AG20443 (cell line): ENCODE data around the gene THEMIS.

Experiments used
- DNase-seq: peaks from one replicate; pipeline ENCODE4 v3.0.0; 2012; ENCODE audit warnings: low spot score, mixed read lengths

THEMIS gene

GRCh38 chr6:127858727-127859391 lies 42.0 kb downstream of the THEMIS start:
- no peak for DNase-seq

GRCh38 chr6:127857051-127857637 lies 43.7 kb downstream of the THEMIS start:
- DNase-seq: no peak

GRCh38 chr6:127855542-127856159 lies 45.2 kb downstream of the THEMIS start:
- DNase-seq: peak; percentile 19

GRCh38 chr6:127854009-127854408 lies 46.8 kb downstream of the THEMIS start:
- DNase-seq: no peak

- peak; percentile 18 for DNase-seq
Observed at GRCh38 chr6:127851197-127851596, 49.7 kb downstream of the THEMIS start.

- DNase-seq: no peak
Observed at GRCh38 chr6:127845242-127845641, 55.6 kb downstream of the THEMIS start.

- no peak for DNase-seq
Observed at GRCh38 chr6:127844529-127844928, 56.3 kb downstream of the THEMIS start.

- no peak for DNase-seq
Observed at GRCh38 chr6:127843582-127843981, 57.3 kb downstream of the THEMIS start.

- no peak for DNase-seq
Observed at GRCh38 chr6:127842562-127842961, 58.3 kb downstream of the THEMIS start.

GRCh38 chr6:127841811-127842210 lies 59.0 kb downstream of the THEMIS start:
- peak; percentile 35 for DNase-seq

- no peak for DNase-seq
Observed at GRCh38 chr6:127834136-127834535, 66.7 kb downstream of the THEMIS start.

GRCh38 chr6:127833336-127833735 lies 67.5 kb downstream of the THEMIS start:
- no peak for DNase-seq

- no peak for DNase-seq
Observed at GRCh38 chr6:127832381-127832780, 68.5 kb downstream of the THEMIS start.

GRCh38 chr6:127824061-127824460 lies 76.8 kb downstream of the THEMIS start:
- peak; percentile 13 for DNase-seq

GRCh38 chr6:127821431-127821830 lies 79.4 kb downstream of the THEMIS start:
- no peak for DNase-seq

- no peak for DNase-seq
Observed at GRCh38 chr6:127818149-127818548, 82.7 kb downstream of the THEMIS start.

- DNase-seq: no peak
Observed at GRCh38 chr6:127816643-127817042, 84.2 kb downstream of the THEMIS start.

- DNase-seq: no peak
Observed at GRCh38 chr6:127813699-127814027, 87.2 kb downstream of the THEMIS start.

- peak; percentile 10 for DNase-seq
Observed at GRCh38 chr6:127812985-127813698, 87.7 kb downstream of the THEMIS start.

- no peak for DNase-seq
Observed at GRCh38 chr6:127811900-127812570, 88.8 kb downstream of the THEMIS start.

- DNase-seq: no peak
Observed at GRCh38 chr6:127807806-127808517, 92.9 kb downstream of the THEMIS start.

GRCh38 chr6:127796713-127797112 lies 104.1 kb downstream of the THEMIS start:
- DNase-seq: no peak
